ENCODE results near the gene ACOT4. TPM values are rescaled to one million over a fixed set of nuclear protein-coding genes. Genes with fewer than 3 reads are reported as not detected.
"Not testable (repeated sequence)": the region's sequence is repeated elsewhere in the genome, so short reads cannot be mapped to it uniquely, and the experiment has no call there.

ACOT4 gene
- total RNA-seq, 1 donor from 2014 or later = 1.3 TPM

- H3K27ac Mint-ChIP-seq = no peak overlapping the region
- no peaks in the 10 kb centered on the region for H3K27me3 Mint-ChIP-seq
- DNase-seq (ENCODE audit: low spot score, unreplicated experiment) = no peak
- H3K9me3 Mint-ChIP-seq (ENCODE audit: low read depth) = no peaks in the 10 kb centered on the region
- H3K36me3 Mint-ChIP-seq (ENCODE audit: insufficient read depth) = peaks cover 17% of the 10 kb centered on the region
- no peaks in the 10 kb centered on the region for H3K4me1 Mint-ChIP-seq (ENCODE audit: low read depth)
- no peak overlapping the region for H3K4me3 Mint-ChIP-seq (ENCODE audit: low read depth)
- TF ChIP-seq CTCF (IDR thresholded peaks at IDR 0.05; ENCODE audit: unreplicated experiment) = no peak
Observed at GRCh38 chr14:73576391-73576790, 15.3 kb upstream of the ACOT4 start.

- peaks cover 16% of the 10 kb centered on the region for H3K36me3 Mint-ChIP-seq (ENCODE audit: insufficient read depth)
- H3K9me3 Mint-ChIP-seq (ENCODE audit: low read depth) = not testable (repeated sequence)
Observed at GRCh38 chr14:73577214-73577613, 14.5 kb upstream of the ACOT4 start.

GRCh38 chr14:73582102-73582979, 9.3 kb upstream of the ACOT4 start:
- not testable (repeated sequence) for H3K4me3 Mint-ChIP-seq (ENCODE audit: low read depth); DNase-seq (ENCODE audit: low spot score, unreplicated experiment); H3K27ac Mint-ChIP-seq; H3K4me1 Mint-ChIP-seq (ENCODE audit: low read depth); H3K27me3 Mint-ChIP-seq; H3K36me3 Mint-ChIP-seq (ENCODE audit: insufficient read depth); H3K9me3 Mint-ChIP-seq (ENCODE audit: low read depth)

More at GRCh38 chr14:73577214-73577613, 14.5 kb upstream of the ACOT4 start:
- not testable (repeated sequence) for H3K4me1 Mint-ChIP-seq (ENCODE audit: low read depth); DNase-seq (ENCODE audit: low spot score, unreplicated experiment); H3K27ac Mint-ChIP-seq; H3K4me3 Mint-ChIP-seq (ENCODE audit: low read depth); H3K27me3 Mint-ChIP-seq

GRCh38 chr14:73588695-73589094, 3.0 kb upstream of the ACOT4 start:
- no peak for TF ChIP-seq CTCF (IDR thresholded peaks at IDR 0.05; ENCODE audit: unreplicated experiment)
- Mint-ChIP-seq H3K36me3 (ENCODE audit: insufficient read depth) (no peaks in the 10 kb centered on the region), H3K27me3 (peaks cover 4% of the 10 kb centered on the region), H3K4me1 (ENCODE audit: low read depth) (no peaks in the 10 kb centered on the region), H3K4me3 (ENCODE audit: low read depth) (no peak overlapping the region), H3K27ac (no peak overlapping the region), H3K9me3 (ENCODE audit: low read depth) (no peaks in the 10 kb centered on the region)
- DNase-seq (ENCODE audit: low spot score, unreplicated experiment) = no peak

GRCh38 chr14:73589116-73589515, 2.6 kb upstream of the ACOT4 start:
- TF ChIP-seq CTCF (IDR thresholded peaks at IDR 0.05; ENCODE audit: unreplicated experiment) = no peak
- Mint-ChIP-seq H3K4me3 (ENCODE audit: low read depth) (no peak overlapping the region), H3K9me3 (ENCODE audit: low read depth) (no peaks in the 10 kb centered on the region), H3K27me3 (peaks cover 4% of the 10 kb centered on the region), H3K27ac (no peak overlapping the region), H3K36me3 (ENCODE audit: insufficient read depth) (no peaks in the 10 kb centered on the region), H3K4me1 (ENCODE audit: low read depth) (no peaks in the 10 kb centered on the region)
- no peak for DNase-seq (ENCODE audit: low spot score, unreplicated experiment)

GRCh38 chr14:73590673-73591004, 1.0 kb upstream of the ACOT4 start:
- DNase-seq (ENCODE audit: low spot score, unreplicated experiment); H3K4me3 Mint-ChIP-seq (ENCODE audit: low read depth); H3K4me1 Mint-ChIP-seq (ENCODE audit: low read depth); H3K9me3 Mint-ChIP-seq (ENCODE audit: low read depth); H3K27me3 Mint-ChIP-seq; H3K27ac Mint-ChIP-seq; H3K36me3 Mint-ChIP-seq (ENCODE audit: insufficient read depth): not testable (repeated sequence)

- Mint-ChIP-seq H3K27ac (no peak overlapping the region), H3K27me3 (peaks cover 4% of the 10 kb centered on the region), H3K4me3 (ENCODE audit: low read depth) (no peak overlapping the region), H3K36me3 (ENCODE audit: insufficient read depth) (no peaks in the 10 kb centered on the region), H3K9me3 (ENCODE audit: low read depth) (no peaks in the 10 kb centered on the region), H3K4me1 (ENCODE audit: low read depth) (peaks cover 6% of the 10 kb centered on the region)
- TF ChIP-seq CTCF (IDR thresholded peaks at IDR 0.05; ENCODE audit: unreplicated experiment) = no peak
- DNase-seq (ENCODE audit: low spot score, unreplicated experiment) = no peak
Observed at GRCh38 chr14:73594491-73594890, 2.8 kb downstream of the ACOT4 start.
